Uterus (tissue), 2 donors: ENCODE results near the gene MAMDC2.

Experiments used
- CTCF ChIP-seq, 4 experiments: fragments of 200-600 bp in 2 of 4; fragments of 450-650 bp in 2 of 4; sonication (generic) in 2 of 4; IDR thresholded peaks; one replicate each; pipeline ENCODE4 v1.5.1; 2016 to 2019; ENCODE audit warnings: antibody characterized with exemption in 4 of 4, mild to moderate bottlenecking in 2 of 4, moderate library complexity in 1 of 4
- POLR2A ChIP-seq, 2 donors: fragments of 450-650 bp; IDR thresholded peaks; one replicate each; pipeline ENCODE4 v1.6.1; 2016; ENCODE audit warnings: antibody characterized with exemption in 2 of 2, mild to moderate bottlenecking in 1 of 2, moderate library complexity in 1 of 2

- TF ChIP-seq CTCF (IDR thresholded peaks at IDR 0.05), result no peak
- no peak for TF ChIP-seq POLR2A (IDR thresholded peaks at IDR 0.05)
Observed at GRCh38 chr9:70052768-70053167, 9.1 kb downstream of the MAMDC2 start.
